GM19452 (cell line): Measurements from ENCODE around the gene SHKBP1.
"Not testable (repeated sequence)": the region's sequence is repeated elsewhere in the genome, so short reads cannot be mapped to it uniquely, and the experiment has no call there.

Source experiments
- ATAC-seq: cut with Tn5 transposase; IDR thresholded peaks from one replicate; pipeline ENCODE4 v1.9.1; 2021; ENCODE audit not compliant: unreplicated experiment

Gene SHKBP1

GRCh38 chr19:40576585-40577451 is at the start of gene SHKBP1:
Gene SHKBP1, plus strand, starts transcription at chr19:40576873. Its CDS starts 27 bp downstream, at chr19:40576900.
- ATAC-seq, result peak; percentile 94

- no peak for ATAC-seq
These were observed 48.6 kb upstream of the SHKBP1 start for GRCh38 chr19:40528078-40528477.

GRCh38 chr19:40528533-40529092 is 48.1 kb upstream of the SHKBP1 start:
- ATAC-seq, result no peak

DNA sequence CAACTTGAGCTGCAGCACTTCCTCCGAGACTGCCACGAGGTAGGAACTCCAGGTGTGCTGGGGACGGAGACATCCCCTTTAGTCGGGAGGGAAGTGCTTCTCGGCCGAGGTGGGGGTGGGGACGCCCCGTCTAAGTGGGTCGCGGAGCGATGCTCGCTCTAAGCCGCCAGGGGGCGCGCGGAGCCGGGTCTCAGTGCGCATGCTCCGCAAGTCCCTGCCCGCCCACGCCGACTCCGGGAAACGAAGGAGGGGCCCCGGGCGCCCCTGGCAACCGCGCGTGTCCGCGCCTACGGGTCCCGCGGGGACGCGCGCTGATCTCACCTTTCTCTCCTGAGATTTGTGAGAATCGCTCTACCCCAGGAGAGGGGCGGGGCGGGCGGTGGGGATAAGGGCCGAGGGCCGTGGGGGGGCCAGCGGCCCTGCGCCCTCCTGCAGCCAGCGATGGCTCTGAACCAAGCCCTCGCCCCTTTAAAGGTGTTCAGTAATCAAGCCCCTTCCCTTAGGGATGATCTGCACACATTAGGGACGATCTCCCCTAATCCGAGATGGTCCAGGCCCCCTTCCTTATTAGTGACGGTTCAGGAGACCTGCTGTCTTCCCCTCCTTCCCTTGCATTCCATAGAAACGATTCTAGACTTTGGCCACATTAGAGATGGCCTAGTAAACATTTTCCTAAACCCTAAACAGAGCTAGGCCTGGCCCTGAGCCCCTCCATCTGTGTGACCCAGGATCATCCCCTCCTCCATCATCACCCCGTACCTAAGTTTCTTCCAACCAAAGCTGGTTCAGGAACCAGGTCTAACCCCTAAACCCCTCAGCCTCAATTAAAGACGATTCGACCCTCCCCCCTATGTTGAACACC is 47.3 kb upstream of the SHKBP1 start:
- peak; percentile 54 for ATAC-seq

GRCh38 chr19:40530091-40530901 is 46.4 kb upstream of the SHKBP1 start:
- ATAC-seq, result no peak

DNA sequence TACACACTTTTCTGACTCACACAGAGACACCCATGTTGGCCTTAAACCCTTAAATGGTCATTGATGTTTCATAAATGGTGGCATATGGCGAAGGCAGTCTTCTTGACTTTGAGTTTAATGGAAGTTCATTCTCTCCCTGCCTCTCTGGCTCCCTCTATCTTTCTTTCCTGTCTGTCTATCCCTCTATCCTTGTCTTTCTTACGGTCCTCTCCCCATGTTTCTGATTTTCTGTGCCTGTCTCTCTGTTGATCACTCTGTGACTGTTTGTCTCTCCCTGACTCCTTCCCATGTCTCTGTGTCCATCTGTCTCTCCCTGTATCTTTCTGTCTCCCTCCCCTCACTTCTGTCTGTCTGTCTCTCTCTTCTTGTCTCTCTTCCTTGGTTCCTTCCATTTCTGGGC is 43.2 kb upstream of the SHKBP1 start:
- no peak for ATAC-seq

- no peak for ATAC-seq
These were observed 42.5 kb upstream of the SHKBP1 start for GRCh38 chr19:40534148-40534547.

DNA sequence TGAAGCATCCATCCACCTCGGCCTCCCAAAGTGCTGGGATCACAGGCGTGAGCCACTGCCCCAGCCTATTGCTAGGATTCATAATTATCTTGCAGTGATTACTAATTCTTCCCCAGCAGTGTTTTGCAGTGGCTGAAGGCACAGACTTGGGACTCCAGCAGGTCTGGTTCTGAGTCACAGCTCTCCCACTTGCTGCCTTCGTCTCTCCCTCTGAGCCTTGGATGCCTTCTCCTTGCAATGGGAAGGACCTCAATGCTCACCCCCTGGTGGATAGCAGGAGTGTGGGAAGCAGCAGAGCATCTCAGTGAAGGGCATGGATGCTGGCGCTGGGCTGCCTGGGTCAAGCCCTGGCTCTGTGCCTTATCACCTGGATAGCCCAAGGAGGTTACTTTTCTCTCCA is 37.6 kb upstream of the SHKBP1 start:
- ATAC-seq, result no peak

DNA sequence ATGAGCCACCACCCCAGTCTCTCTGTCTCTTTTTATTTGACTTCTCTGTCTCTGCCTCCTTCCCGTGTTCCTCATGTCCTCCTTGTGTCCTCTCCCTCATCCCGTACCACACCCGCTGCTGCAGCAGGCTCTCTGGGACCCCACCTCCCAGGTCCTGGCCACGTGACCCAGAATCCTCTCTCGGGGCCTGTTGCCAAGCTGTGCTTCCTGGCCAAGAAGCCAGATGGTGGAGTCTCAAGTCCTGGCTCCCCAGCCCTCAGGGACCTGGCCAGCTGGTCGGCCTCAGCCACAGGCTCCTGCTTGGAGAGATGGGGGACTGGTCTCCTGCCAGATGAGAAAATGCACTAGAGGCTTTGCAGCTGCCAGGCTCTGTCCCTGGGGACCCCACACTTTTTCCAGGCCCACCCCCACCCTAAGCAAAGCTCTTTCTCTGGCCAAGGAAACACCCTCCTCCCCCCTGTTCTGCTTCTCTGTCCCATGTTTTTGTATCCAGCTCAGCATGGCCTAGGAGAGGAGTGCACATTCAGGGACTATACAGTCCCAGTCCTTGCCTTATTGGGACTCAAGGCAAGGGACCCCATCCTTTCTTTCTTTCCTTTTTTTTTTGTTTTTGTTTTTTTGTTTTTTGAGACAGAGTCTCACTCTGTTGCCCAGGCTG is 34.3 kb upstream of the SHKBP1 start:
- no peak for ATAC-seq

DNA sequence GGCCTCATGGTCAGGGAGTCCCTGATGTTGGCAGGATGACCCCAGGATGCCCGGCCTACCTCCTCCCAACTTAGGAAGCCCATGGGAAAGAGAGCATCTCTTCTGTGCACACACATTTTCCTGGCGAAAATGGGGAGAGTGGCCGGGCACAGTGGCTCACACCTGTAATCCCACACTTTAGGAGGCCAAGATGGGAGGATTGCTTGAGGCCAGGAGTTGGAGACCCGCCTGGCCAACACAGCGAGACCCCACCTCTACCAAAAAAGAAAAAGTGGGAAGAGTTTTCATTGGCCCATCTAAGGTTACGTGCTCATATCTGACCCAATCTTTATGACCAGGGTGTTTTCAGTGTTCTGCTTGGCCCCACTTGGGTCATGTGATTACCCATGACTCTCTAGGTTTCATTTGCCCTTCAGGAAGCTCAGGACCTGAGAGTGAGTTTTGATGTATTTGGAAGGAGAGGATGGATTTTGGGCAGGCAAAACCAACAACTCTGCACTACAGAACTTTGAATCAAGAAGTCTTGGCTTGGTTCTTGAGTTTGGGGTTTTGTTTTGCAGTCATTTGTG is 33.6 kb upstream of the SHKBP1 start:
- ATAC-seq, result no peak

DNA sequence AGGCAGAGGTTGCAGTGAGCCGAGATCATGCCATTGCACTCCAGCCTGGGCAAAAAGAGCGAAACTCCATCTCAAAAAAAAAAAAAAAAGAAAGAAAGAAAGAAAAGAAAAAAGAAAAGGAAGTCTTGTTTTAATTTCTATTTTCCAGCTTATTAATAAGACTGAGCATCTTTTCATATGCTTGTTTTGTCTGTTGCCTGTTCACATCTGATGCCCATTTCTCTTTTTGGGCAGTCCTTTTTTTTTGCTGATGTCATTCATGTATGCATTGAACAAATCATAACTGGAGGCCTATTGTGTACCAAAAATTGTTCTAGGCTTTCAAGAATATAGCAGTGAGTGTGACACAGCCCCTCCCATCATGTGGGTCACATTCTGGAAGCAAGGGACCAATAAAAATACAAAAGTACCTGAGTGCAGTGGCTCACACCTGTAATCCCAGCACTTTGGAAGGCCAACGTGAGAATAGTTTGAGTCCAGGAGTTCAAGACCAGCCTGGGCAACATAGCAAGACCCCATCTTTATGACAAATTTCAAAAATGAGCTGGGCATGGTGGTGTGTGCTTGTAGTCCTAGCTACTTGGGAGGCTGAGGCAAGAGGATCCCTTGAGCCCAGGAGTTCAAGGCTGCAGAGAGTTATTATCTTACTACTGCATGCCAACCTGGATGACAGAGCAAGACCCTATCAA is 30.4 kb upstream of the SHKBP1 start:
- not testable (repeated sequence) for ATAC-seq

- not testable (repeated sequence) for ATAC-seq
These were observed 29.5 kb upstream of the SHKBP1 start for GRCh38 chr19:40547190-40547589.

DNA sequence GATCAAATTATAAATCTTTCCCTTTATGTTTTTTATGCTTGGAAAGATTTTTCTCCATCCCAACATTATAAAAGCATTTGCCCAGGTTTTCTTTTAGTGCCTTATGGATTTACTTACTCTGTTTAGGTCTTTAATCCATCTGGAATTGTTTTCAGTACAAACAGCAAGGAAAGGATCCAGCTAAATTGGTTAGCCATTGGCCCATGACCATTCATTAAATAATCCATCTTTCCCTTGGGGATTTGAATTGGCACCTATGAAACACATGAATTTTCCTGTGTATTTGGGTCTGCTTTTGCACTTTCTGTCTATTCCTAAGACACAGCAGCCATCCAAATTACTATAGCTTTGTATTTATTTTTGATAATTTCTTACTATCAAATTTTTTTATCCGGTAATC is 28.8 kb upstream of the SHKBP1 start:
- no peak for ATAC-seq

DNA sequence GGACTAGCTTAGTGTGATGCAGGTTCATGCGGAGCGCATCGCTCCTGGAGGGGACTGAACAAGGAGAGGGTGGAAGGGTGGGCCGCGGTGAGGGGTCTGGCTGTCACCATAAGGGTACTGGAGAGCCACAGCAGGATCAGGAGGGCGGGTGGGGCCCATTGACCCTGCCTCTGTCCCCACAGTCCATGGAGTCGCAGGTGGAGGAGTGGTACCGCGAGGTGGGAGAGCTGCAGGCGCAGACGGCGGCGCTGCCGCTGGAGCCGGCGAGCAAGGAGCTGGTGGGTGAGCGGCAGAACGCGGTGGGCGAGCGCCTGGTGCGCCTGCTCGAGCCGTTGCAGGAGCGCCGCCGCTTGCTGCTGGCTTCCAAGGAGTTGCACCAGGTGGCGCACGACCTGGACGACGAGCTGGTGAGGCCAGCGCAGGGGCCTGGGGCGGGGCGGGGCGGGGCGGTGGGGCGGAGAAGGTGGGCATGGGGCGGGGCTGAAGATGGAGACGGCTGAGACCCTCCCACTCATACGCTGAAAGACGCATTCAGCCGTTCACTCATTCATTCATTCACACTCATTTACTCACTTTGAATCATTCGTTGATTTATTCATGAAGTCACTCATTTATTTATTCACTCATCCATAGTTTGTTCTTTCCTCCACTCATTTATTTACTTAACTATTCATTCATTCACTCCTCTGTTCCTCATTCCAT is 27.5 kb upstream of the SHKBP1 start:
- no peak for ATAC-seq

DNA sequence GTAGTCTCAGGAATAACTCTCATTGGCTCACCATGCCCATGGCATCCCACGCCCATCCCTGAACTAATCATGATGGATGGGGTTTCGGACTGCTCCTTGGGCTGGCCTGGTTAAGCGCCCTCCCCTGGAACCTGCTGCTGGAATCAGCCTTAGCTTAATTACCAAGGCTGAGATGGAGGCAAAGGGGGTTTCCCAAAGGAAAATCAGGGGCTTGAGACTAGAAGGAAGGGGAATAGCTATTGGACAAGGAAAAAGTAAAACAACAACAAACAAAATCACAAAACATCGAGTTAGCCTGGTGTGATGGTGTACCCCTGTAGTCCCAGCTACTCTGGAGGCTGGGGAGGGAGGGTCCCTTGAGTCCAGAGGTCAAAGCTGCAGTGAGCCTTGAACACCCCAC is 25.7 kb upstream of the SHKBP1 start:
- ATAC-seq, result no peak

GRCh38 chr19:40552848-40553247 is 23.8 kb upstream of the SHKBP1 start:
- no peak for ATAC-seq

- ATAC-seq, result no peak
These were observed 22.5 kb upstream of the SHKBP1 start for GRCh38 chr19:40553885-40554857.
